A673 (cell line): ENCODE measurements around the gene CDKAL1.

Experiments
- CTCF ChIP-seq: fragments of 300-800, 200-600 bp; sonication (generic); conservative IDR thresholded peaks from 2 replicates; pipeline ENCODE4 v1.5.1; 2017; ENCODE audit warnings: low read depth, mild to moderate bottlenecking, antibody characterized with exemption, low read length, moderate library complexity, mixed read lengths
- EZH2 ChIP-seq: fragments of 200-600 bp; sonication (generic); IDR thresholded peaks from 2 replicates; pipeline ENCODE4 v1.6.1; 2017; ENCODE audit warnings: borderline replicate concordance, low read depth, mild to moderate bottlenecking, mixed read lengths, antibody characterized with exemption, low read length; ENCODE audit not compliant: poor library complexity, severe bottlenecking

GRCh38 chr6:20952699-20953474 lies 418.6 kb downstream of the CDKAL1 start:
- TF ChIP-seq EZH2 (no peak), CTCF (peak; percentile 22; the same call in 1 of the 2 replicates)
